ENCODE results near the gene HAGHL. TPM values are rescaled to one million over a fixed set of nuclear protein-coding genes. Genes with fewer than 3 reads are reported as not detected.

The HAGHL gene
- total RNA-seq, 2 experiments from 2014 or later, result 28.8 to 32.6 TPM

DNA sequence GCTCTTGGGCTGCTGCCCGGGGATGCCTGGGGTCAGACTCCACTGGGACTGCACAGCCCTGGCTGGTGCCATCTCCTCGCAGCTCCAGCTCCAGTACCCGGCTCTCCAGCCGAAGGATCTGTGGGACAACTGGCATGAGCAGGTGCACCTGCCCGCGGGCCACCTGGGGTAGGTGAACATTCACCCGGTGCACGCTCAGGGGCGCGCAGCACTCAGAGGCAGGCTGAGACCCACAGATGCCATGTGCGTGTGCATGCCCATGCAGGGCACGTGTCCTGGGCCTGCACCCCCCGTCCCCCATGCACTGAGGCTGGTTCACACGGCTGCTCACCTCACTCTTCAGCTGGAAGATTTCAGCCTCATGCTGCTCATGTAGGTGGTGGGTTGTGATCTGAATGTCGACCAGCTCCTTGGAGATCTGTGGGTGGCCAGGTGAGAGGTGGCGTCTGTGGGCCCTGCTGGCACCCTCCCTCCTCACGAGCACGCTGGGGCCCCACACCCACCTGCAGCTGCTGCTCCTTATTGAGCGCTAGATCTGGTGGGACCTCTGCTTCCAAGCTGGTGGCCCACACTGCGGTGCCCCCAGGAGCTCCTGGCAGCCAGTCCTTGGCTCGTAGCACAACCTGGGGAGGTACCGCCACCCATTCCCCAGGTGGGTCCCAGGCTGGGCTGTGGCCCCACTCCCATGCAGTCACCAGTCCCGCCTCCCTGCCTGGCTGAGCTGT lies 1.3 kb upstream of the HAGHL start:
- TF ChIP-seq CTCF (IDR thresholded peaks at IDR 0.05), result no peak
- CTCF ChIA-PET, result interaction anchor here (0.7 to 19.6 kb wide), 4 partner anchors 14 to 60 kb away, joined by 3 to 207 read pairs (median 8); partner anchors contain the start of genes CIAO3 and METRN
- Mint-ChIP-seq H3K36me3 (ENCODE audit: low read depth) (no peaks in the 10 kb centered on the region), H3K9me3 (no peaks in the 10 kb centered on the region), H3K4me3 (no peak overlapping the region), H3K27ac (no peak overlapping the region), H3K27me3 (no peaks in the 10 kb centered on the region), H3K4me1 (ENCODE audit: low read depth) (peaks cover 5% of the 10 kb centered on the region)
- ATAC-seq (no peak), DNase-seq (no peak)
- intact Hi-C loops (cut with micrococcal nuclease), result no loop called here
- POLR2A ChIA-PET, result interaction anchor here (0.6 to 8.1 kb wide), 8 partner anchors 10 to 81 kb away, joined by 3 to 84 read pairs (median 4); partner anchors contain the start of genes CIAO3 and METRN

DNA sequence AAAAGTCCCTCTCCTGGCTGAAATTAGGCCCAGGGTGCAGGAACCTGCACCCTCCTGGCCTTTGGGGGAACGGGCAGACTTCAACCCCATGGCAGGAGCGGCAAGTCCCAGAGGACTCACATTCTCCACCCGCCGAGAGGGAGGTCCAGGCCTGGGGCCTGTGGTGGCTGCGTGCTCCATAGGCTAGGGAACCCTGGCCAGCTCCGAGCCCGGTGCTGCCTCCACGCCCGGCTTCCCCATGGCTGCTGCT lies 793 bp upstream of the HAGHL start:
- Mint-ChIP-seq H3K4me3 (peak overlapping the region; percentile 71), H3K4me1 (ENCODE audit: low read depth) (peaks cover 5% of the 10 kb centered on the region), H3K36me3 (ENCODE audit: low read depth) (no peaks in the 10 kb centered on the region), H3K27me3 (no peaks in the 10 kb centered on the region), H3K9me3 (no peaks in the 10 kb centered on the region), H3K27ac (no peak overlapping the region)
- TF ChIP-seq CTCF (IDR thresholded peaks at IDR 0.05), result no peak
- no peak for DNase-seq
- intact Hi-C loops (cut with micrococcal nuclease), result no loop called here
- POLR2A ChIA-PET, result interaction anchor here (0.6 to 8.1 kb wide), 6 partner anchors 11 to 80 kb away, joined by 3 to 84 read pairs (median 6); partner anchors contain the start of genes CIAO3 and METRN
- no peak for ATAC-seq
- CTCF ChIA-PET, result interaction anchor here (2.6 to 19.6 kb wide), 2 partner anchors 14 to 60 kb away, joined by 9 to 207 read pairs; partner anchors contain the start of gene METRN

GRCh38 chr16:727291-727977 lies 528 bp downstream of the HAGHL start:
- DNase-seq, result peak; percentile 64
- intact Hi-C loops (cut with micrococcal nuclease), result no loop called here
- POLR2A ChIA-PET, result interaction anchor here (1.3 to 4.8 kb wide), 5 partner anchors 8 to 46 kb away, joined by 3 to 37 read pairs (median 4); partner anchors contain the start of genes ANTKMT, CIAO3 and METRN

GRCh38 chr16:728131-728889 lies 1.4 kb downstream of the HAGHL start:
- peak; percentile 72 for DNase-seq
- intact Hi-C loops (cut with micrococcal nuclease), result no loop called here
- ChIA-PET CTCF (interaction anchor here (0.7 to 19.6 kb wide), 2 partner anchors 16 to 1792 kb away, joined by 3 to 207 read pairs; partner anchors contain the start of genes AMDHD2 and METRN), POLR2A (interaction anchor here (0.6 to 4.8 kb wide), 9 partner anchors 9 to 66 kb away, joined by 3 to 37 read pairs (median 3); partner anchors contain the start of genes ANTKMT, CIAO3, METRN and RHBDL1)
- no peak overlapping the region for H3K27ac Mint-ChIP-seq
- no peak for TF ChIP-seq CTCF (IDR thresholded peaks at IDR 0.05)
- peaks cover 3% of the 10 kb centered on the region for H3K4me1 Mint-ChIP-seq (ENCODE audit: low read depth)
- peak; percentile 58 for ATAC-seq
- H3K9me3 Mint-ChIP-seq, result no peaks in the 10 kb centered on the region
- H3K36me3 Mint-ChIP-seq (ENCODE audit: low read depth), result no peaks in the 10 kb centered on the region
- H3K4me3 Mint-ChIP-seq, result peak overlapping the region; percentile 62
- H3K27me3 Mint-ChIP-seq, result no peaks in the 10 kb centered on the region

More at GRCh38 chr16:727291-727977, 528 bp downstream of the HAGHL start:
- Mint-ChIP-seq H3K4me3 (peak overlapping the region; percentile 62), H3K27me3 (no peaks in the 10 kb centered on the region), H3K9me3 (no peaks in the 10 kb centered on the region), H3K4me1 (ENCODE audit: low read depth) (peaks cover 5% of the 10 kb centered on the region), H3K27ac (peak overlapping the region; percentile 38), H3K36me3 (ENCODE audit: low read depth) (no peaks in the 10 kb centered on the region)
- peak; percentile 26 for ATAC-seq
- CTCF ChIA-PET, result interaction anchor here (0.7 to 19.6 kb wide), 2 partner anchors 15 to 1793 kb away, joined by 3 to 207 read pairs; partner anchors contain the start of genes AMDHD2 and METRN
- TF ChIP-seq CTCF (IDR thresholded peaks at IDR 0.05), result no peak

Measured in activated CD8-positive, alpha-beta T cell treated with anti-CD3 and anti-CD28 coated beads for 36 hours (primary cell).